GM18502 (cell line): ENCODE data around the gene ZIC5.
"Not testable (repeated sequence)": the region's sequence is repeated elsewhere in the genome, so short reads cannot be mapped to it uniquely, and the experiment has no call there.

Experiments used
- ATAC-seq: cut with Tn5 transposase; IDR thresholded peaks from one replicate; pipeline ENCODE4 v1.9.1; 2021; ENCODE audit warnings: mild to moderate bottlenecking; ENCODE audit not compliant: unreplicated experiment, poor library complexity

The ZIC5 gene

DNA sequence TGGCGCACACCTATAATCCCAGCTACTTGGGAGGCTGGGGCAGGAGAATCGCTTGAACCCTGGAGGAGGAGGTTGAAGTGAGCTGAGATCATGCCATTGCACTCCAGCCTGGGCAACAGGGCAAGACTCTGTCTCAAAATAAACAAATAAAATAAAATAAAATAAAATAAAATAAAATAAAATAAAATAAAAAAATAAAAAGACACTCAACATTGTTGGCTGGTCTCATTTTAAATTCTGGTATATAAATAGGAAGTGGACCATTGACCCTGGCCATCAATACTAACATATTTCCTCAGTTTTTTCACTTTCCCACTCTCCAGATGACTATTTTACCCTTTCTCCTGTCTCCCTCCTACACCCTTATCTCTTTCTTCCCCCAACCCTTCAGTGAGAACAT, 26.1 kb downstream of the ZIC5 start:
- not testable (repeated sequence) for ATAC-seq

GRCh38 chr13:99944606-99945005, 27.0 kb downstream of the ZIC5 start:
- ATAC-seq, result no peak

GRCh38 chr13:99944102-99944501, 27.5 kb downstream of the ZIC5 start:
- no peak for ATAC-seq

GRCh38 chr13:99941911-99942310, 29.7 kb downstream of the ZIC5 start:
- ATAC-seq, result no peak

- no peak for ATAC-seq
Observed at GRCh38 chr13:99941086-99941485, 30.5 kb downstream of the ZIC5 start.

- ATAC-seq, result no peak
Observed at GRCh38 chr13:99938635-99939034, 32.9 kb downstream of the ZIC5 start.

DNA sequence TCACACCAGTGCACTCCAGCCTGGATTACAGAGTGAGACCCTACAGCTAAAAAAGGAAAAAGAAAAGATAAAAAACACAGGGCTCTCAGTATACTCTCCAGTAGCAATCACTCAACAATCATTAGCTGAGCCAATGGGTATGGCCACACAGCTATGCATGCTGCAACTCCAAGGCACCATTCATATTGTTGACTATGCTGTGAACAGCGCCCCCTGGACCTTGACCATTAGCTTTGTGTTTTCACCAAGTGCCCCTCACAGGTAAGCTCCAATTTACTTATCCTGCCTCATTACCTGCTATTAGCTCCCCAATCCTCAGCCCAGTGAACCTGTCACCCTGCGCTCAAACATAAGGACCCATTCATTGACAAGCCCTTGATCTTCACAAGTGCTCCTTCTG, 35.8 kb downstream of the ZIC5 start:
- ATAC-seq, result no peak

GRCh38 chr13:99932912-99933311, 38.7 kb downstream of the ZIC5 start:
- no peak for ATAC-seq

DNA sequence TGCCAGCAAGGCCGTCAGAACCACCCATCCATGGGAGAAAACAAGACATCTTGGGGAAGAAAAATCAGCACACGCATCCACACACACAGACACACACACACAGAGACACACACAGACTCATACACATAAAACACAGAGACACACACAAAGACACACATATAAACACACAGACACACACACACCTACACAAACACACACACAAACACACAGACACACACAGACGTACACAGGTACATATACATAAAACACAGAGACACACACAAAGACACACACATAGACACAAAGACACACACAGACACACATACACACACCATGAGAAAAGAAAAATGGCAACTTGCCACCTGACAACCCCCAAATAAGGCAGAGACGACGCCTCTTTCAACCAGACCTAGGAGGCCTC, 40.6 kb downstream of the ZIC5 start:
- ATAC-seq, result no peak

GRCh38 chr13:99929866-99930265, 41.7 kb downstream of the ZIC5 start:
- ATAC-seq, result no peak

GRCh38 chr13:99926014-99926731, 45.4 kb downstream of the ZIC5 start:
- ATAC-seq, result no peak

GRCh38 chr13:99923877-99924582, 47.5 kb downstream of the ZIC5 start:
- ATAC-seq, result no peak

DNA sequence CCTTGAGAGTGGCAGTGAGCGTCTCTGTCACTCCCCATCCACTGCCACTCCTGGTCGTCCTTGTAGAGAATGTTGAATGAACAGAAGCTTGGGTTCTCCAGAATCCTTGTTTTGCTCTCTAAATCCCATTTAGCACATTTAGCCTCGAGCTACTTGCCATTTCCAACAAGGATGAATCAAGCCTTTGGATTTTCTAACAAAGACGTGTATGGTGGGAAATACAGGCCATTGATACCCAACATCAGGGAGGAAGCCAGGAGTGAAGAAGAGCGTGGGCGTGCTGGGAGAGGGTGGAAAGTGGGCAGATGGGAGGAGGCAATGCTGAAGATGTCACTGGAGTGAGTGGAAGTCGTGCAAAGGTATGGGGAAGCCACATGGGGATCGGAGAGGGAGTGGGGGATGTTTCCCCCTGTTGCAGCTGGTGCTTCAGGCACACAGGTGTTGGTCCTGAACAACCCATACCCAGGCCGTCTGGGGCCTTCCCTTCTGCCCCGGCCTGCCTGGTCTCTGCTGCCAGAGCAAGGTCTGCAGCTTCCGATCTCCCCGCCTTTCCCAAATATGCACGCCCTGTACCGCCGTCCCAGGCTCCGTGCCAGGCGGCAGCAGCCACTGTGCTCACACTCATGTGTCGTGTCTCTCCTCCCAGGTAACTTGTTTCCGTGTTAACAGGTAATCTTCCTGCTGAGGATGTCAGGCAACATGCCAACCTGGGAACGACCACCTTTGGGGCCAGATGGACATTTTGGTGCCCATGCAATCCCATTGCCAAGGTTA, 48.7 kb downstream of the ZIC5 start:
- ATAC-seq, result no peak

- no peak for ATAC-seq
Observed at GRCh38 chr13:99919132-99919531, 52.4 kb downstream of the ZIC5 start.

DNA sequence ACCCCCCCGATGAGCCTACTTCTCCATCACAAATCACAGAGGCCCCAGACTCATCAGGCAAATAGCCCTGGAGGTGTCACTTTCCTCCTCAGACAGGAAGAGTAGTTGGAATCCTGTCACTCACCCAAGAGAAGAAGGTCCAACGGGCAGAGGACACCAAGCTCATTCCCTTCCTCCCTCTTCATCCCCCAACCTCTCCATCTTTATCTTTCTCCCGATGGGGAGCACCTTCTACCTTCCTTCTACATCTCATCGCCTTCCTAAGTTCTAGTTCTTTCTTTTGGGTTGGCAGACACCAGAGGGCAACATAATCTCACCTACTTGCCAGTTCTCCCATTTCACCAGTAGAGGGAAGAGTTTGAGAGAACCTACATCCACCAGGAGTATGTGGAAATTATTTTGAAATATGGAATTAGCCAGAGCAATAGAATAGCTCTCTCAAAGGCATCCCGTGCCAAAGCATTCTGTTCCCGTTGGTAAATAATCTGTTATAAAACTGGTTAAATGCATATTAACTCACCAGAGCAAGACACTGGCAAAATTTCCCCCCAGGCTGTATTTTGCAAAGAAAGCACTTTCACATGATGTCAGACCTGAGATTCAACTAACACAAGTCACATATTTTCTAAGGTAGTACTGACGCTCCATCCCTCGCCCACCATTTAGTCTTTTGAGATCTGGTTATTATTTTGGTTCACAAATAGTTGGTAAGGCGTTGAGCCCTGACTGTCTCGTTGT, 55.0 kb downstream of the ZIC5 start:
- peak; percentile 89 for ATAC-seq

- no peak for ATAC-seq
Observed at GRCh38 chr13:99913167-99913566, 58.4 kb downstream of the ZIC5 start.
